ENCODE measurements around the gene GRPEL1. TPM values are rescaled to one million over a fixed set of nuclear protein-coding genes. Genes with fewer than 3 reads are reported as not detected.

Gene GRPEL1
- total and polyA plus RNA-seq, 8 donors = 11.4 to 53.6 (median 25.5) TPM; not detected in 1

- no peak overlapping the region for H3K27ac ChIP-seq
- no peaks in the 10 kb centered on the region for H3K27me3 ChIP-seq
- no peak overlapping the region for H3K4me3 ChIP-seq
- DNase-seq = no peak
- H3K4me1 ChIP-seq = peaks cover 0 to 12% (median 8%) of the 10 kb centered on the region in 4 donors
- WGBS, 5 donors = 84 to 90% (median 88%) methylated on average over 6 of the region's 6 CpGs
- no peaks in the 10 kb centered on the region for H3K36me3 ChIP-seq
- intact Hi-C loops (cut with DNase I; ENCODE audit: low total_unique reads) = no loop called here
- H3K9me3 ChIP-seq = no peaks in the 10 kb centered on the region
- TF ChIP-seq POLR2A (IDR thresholded peaks at IDR 0.05) (no peak), CTCF (IDR thresholded peaks at IDR 0.05) (no peak), EP300 (IDR thresholded peaks at IDR 0.05) (no peak), POLR2AphosphoS5 (IDR thresholded peaks at IDR 0.05) (no peak)
Measured at GRCh38 chr4:7108660-7109059, 40.8 kb upstream of the GRPEL1 start.

- Histone ChIP-seq H3K27me3 (no peaks in the 10 kb centered on the region), H3K36me3 (no peaks in the 10 kb centered on the region), H3K27ac (no peak overlapping the region), H3K4me1 (peaks cover 0 to 18% (median 11%) of the 10 kb centered on the region in 4 donors), H3K9me3 (no peaks in the 10 kb centered on the region), H3K4me3 (no peak overlapping the region)
- TF ChIP-seq POLR2A (IDR thresholded peaks at IDR 0.05) (no peak), CTCF (IDR thresholded peaks at IDR 0.05) (no peak), EP300 (IDR thresholded peaks at IDR 0.05) (no peak), POLR2AphosphoS5 (IDR thresholded peaks at IDR 0.05) (no peak)
- intact Hi-C loops (cut with DNase I; ENCODE audit: low total_unique reads) = no loop called here
- WGBS, 5 donors = 89 to 92% (median 91%) methylated on average over 21 to 23 of the region's 23 CpGs
- DNase-seq = no peak
Measured at GRCh38 chr4:7108046-7108625, 40.3 kb upstream of the GRPEL1 start.

GRCh38 chr4:7107166-7107905, 39.5 kb upstream of the GRPEL1 start:
- 81 to 93% (median 85%) methylated on average over 7 to 11 of the region's 11 CpGs for WGBS, 5 donors
- intact Hi-C loops (cut with DNase I; ENCODE audit: low total_unique reads) = no loop called here
- no peak for DNase-seq

GRCh38 chr4:7105276-7105675, 37.4 kb upstream of the GRPEL1 start:
- intact Hi-C loops (cut with DNase I; ENCODE audit: low total_unique reads) = no loop called here
- no peak overlapping the region for H3K4me3 ChIP-seq
- no peak for DNase-seq
- WGBS, 5 donors = 61 to 71% (median 67%) methylated on average over 14 to 15 of the region's 15 CpGs
- no peak overlapping the region for H3K27ac ChIP-seq
- TF ChIP-seq EP300 (IDR thresholded peaks at IDR 0.05) (no peak), CTCF (IDR thresholded peaks at IDR 0.05) (no peak), POLR2AphosphoS5 (IDR thresholded peaks at IDR 0.05) (no peak), POLR2A (IDR thresholded peaks at IDR 0.05) (no peak)
- no peaks in the 10 kb centered on the region for H3K27me3 ChIP-seq
- H3K36me3 ChIP-seq = no peaks in the 10 kb centered on the region
- H3K4me1 ChIP-seq = peaks cover 15 to 38% (median 28%) of the 10 kb centered on the region in 4 donors
- no peaks in the 10 kb centered on the region for H3K9me3 ChIP-seq

More at GRCh38 chr4:7107166-7107905, 39.5 kb upstream of the GRPEL1 start:
- Histone ChIP-seq H3K27me3 (no peaks in the 10 kb centered on the region), H3K36me3 (no peaks in the 10 kb centered on the region), H3K4me1 (peaks cover 7 to 26% (median 18%) of the 10 kb centered on the region in 4 donors), H3K4me3 (no peak overlapping the region), H3K27ac (no peak overlapping the region), H3K9me3 (no peaks in the 10 kb centered on the region)
- TF ChIP-seq POLR2A (IDR thresholded peaks at IDR 0.05) (no peak), CTCF (IDR thresholded peaks at IDR 0.05) (no peak), EP300 (IDR thresholded peaks at IDR 0.05) (no peak), POLR2AphosphoS5 (IDR thresholded peaks at IDR 0.05) (no peak)
